ENCODE measurements around the gene NDUFS7. TPM values are rescaled to one million over a fixed set of nuclear protein-coding genes. Genes with fewer than 3 reads are reported as not detected.

Gene NDUFS7
- total and polyA plus RNA-seq, 9 of the 15 experiments (the other 6 are each of a cell fraction or from before 2014, with no cell fraction given) = 6.0 to 271 (median 60.6) TPM

DNA sequence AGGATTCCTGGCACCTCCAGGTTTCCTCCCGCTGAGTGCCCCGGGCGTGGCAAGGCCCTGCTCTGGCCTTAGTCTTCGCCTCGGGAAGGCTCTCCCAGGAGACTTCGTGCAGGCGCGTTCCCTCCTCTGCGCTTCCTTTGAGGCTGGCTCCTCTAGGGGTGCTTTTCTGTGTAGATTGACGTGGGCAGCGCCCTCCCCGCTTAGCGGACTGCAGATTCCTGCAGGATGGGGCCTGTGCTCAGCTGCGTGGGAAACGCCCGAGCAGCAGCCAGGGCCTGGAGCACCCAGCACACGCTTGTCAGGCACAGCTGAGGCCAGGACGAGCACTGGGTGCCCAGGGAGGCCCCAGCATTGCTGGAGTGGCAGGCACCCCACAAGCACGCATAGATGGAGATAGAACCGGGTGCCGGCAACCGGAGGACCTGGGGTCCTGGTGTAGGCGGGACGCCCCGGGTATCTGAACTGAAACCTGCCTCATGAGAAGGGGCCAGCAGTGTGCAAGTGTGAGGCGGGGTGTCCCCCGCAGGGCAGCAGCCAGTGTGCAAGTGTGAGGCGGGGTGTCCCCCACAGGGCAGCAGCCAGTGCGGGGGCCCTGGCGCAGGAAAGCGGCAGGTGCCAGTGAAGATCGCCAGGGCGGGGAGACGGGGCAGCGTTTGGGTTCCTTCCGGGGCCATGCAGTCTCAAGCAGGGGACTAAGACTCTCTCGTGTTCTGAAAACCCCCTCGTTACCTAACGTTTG lies 3.4 kb downstream of the NDUFS7 start:
- POLR2A ChIA-PET = interaction anchor here (0.5 kb wide), 1 partner anchor 88 kb away, joined by 4 read pairs; no protein-coding TSS in a partner anchor
- Histone ChIP-seq H2AFZ (ENCODE audit: low read depth, low read length) (no peak overlapping the region), H3K9me1 (ENCODE audit: control insufficient read depth, insufficient read depth, low read length) (no peaks in the 10 kb centered on the region), H3K4me2 (ENCODE audit: insufficient read depth, low read length) (no peak overlapping the region), H3K9ac (ENCODE audit: insufficient read depth in 1 of 2, low read depth in 2 of 2, low read length in 2 of 2) (peak overlapping the region in 1 of 2 experiments; percentile 2; a peak in 2 of 4 replicates), H3K27ac (ENCODE audit: extremely low read depth, low read depth, low read length) (no peak overlapping the region), H3K4me3 (no peak overlapping the region), H3K36me3 (ENCODE audit: control insufficient read depth, insufficient read depth, low read length) (peaks cover 60% of the 10 kb centered on the region; the same call in 2 of the 3 replicates), H3K27me3 (ENCODE audit: control insufficient read depth in 2 of 2, insufficient read depth in 2 of 2, low read length in 2 of 2) (no peaks in the 10 kb centered on the region), H4K20me1 (replicated peaks; ENCODE audit: control insufficient read depth, insufficient read depth, low read length) (peaks cover 5% of the 10 kb centered on the region), H3K79me2 (ENCODE audit: control insufficient read depth, insufficient read depth, low read length) (peaks cover 45% of the 10 kb centered on the region), H3K9me3 (replicated peaks; ENCODE audit: control insufficient read depth, insufficient read depth, low read depth, low read length) (no peaks in the 10 kb centered on the region), H3K4me1 (replicated peaks in 1 of 2; ENCODE audit: control insufficient read depth in 2 of 2, insufficient read depth in 2 of 2, low read length in 2 of 2) (peaks cover 0 to 52% of the 10 kb centered on the region in 2 experiments; a peak in 2 of 5 replicates)
- in situ Hi-C loops (cut with MboI) (no loop called here), intact Hi-C loops (cut with micrococcal nuclease) (no loop called here)
- ATAC-seq = no peak
- CTCF ChIA-PET (ENCODE audit: low intra/inter-chr PET ratio) = no interaction called here
- no TSS peak for BruUV-seq (replicated peaks)
- WGBS (ENCODE audit: insufficient coverage, low coverage, missing lambda C conversion rate) = 97% methylated on average over 24 of the region's 39 CpGs
- FAIRE-seq = no peak
- DNase-seq (ENCODE audit: extremely low read depth in 1 of 4, low spot score in 3 of 4) = no peak
- TF ChIP-seq MTA2 (IDR thresholded peaks at IDR 0.05; ENCODE audit: low read depth) (no peak), TAF1 (IDR thresholded peaks at IDR 0.05; ENCODE audit: control insufficient read depth, extremely low read depth, insufficient read depth, low read length, severe bottlenecking) (no peak), POLR2G (IDR thresholded peaks at IDR 0.05; ENCODE audit: low read depth, low read length) (0 out of 2 replicates have a peak, but pooled peaks have one; percentile 35), FOXA3 (CRISPR knock-in tag; conservative IDR thresholded peaks at IDR 0.05 in 1 of 2, IDR thresholded peaks at IDR 0.05 in 1 of 2) (no peak), RBFOX2 (IDR thresholded peaks at IDR 0.05; ENCODE audit: low read depth, low read length) (peak; percentile 32), ARID4B (CRISPR knock-in tag; IDR thresholded peaks at IDR 0.05) (no peak), ZNF77 (CRISPR knock-in tag; IDR thresholded peaks at IDR 0.05) (no peak), SOX6 (IDR thresholded peaks at IDR 0.05) (no peak)
- TF ChIP-seq, protein P1, sequence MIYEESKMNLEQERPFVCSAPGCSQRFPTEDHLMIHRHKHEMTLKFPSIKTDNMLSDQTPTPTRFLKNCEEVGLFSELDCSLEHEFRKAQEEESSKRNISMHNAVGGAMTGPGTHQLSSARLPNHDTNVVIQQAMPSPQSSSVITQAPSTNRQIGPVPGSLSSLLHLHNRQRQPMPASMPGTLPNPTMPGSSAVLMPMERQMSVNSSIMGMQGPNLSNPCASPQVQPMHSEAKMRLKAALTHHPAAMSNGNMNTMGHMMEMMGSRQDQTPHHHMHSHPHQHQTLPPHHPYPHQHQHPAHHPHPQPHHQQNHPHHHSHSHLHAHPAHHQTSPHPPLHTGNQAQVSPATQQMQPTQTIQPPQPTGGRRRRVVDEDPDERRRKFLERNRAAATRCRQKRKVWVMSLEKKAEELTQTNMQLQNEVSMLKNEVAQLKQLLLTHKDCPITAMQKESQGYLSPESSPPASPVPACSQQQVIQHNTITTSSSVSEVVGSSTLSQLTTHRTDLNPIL (CRISPR knock-in tag; IDR thresholded peaks at IDR 0.05) = no peak
- TF ChIP-seq, protein P2, sequence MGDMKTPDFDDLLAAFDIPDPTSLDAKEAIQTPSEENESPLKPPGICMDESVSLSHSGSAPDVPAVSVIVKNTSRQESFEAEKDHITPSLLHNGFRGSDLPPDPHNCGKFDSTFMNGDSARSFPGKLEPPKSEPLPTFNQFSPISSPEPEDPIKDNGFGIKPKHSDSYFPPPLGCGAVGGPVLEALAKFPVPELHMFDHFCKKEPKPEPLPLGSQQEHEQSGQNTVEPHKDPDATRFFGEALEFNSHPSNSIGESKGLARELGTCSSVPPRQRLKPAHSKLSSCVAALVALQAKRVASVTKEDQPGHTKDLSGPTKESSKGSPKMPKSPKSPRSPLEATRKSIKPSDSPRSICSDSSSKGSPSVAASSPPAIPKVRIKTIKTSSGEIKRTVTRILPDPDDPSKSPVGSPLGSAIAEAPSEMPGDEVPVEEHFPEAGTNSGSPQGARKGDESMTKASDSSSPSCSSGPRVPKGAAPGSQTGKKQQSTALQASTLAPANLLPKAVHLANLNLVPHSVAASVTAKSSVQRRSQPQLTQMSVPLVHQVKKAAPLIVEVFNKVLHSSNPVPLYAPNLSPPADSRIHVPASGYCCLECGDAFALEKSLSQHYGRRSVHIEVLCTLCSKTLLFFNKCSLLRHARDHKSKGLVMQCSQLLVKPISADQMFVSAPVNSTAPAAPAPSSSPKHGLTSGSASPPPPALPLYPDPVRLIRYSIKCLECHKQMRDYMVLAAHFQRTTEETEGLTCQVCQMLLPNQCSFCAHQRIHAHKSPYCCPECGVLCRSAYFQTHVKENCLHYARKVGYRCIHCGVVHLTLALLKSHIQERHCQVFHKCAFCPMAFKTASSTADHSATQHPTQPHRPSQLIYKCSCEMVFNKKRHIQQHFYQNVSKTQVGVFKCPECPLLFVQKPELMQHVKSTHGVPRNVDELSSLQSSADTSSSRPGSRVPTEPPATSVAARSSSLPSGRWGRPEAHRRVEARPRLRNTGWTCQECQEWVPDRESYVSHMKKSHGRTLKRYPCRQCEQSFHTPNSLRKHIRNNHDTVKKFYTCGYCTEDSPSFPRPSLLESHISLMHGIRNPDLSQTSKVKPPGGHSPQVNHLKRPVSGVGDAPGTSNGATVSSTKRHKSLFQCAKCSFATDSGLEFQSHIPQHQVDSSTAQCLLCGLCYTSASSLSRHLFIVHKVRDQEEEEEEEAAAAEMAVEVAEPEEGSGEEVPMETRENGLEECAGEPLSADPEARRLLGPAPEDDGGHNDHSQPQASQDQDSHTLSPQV (IDR thresholded peaks at IDR 0.05) = no peak
